Mesenchymal stem cell (in vitro differentiated cells and primary cell): ENCODE measurements around the gene CIAPIN1.

Experiments
- DNase-seq: peaks from one replicate; pipeline ENCODE4 v3.0.0-alpha.2; 2013
- H2AFZ ChIP-seq: one replicate; pipeline ENCODE4 v1.6.1; 2013; ENCODE audit warnings: low read depth, mild to moderate bottlenecking, control low read depth, inconsistent platforms, low read length, moderate library complexity
- H2AK5ac ChIP-seq: 2 replicates; pipeline ENCODE4 v1.6.1; 2013; ENCODE audit warnings: low read length, moderate library complexity, mild to moderate bottlenecking, inconsistent platforms; ENCODE audit not compliant: severe bottlenecking
- H2BK120ac ChIP-seq: one replicate; pipeline ENCODE4 v1.6.1; 2013; ENCODE audit warnings: low read depth, mild to moderate bottlenecking, inconsistent platforms, low read length, moderate library complexity
- H2BK12ac ChIP-seq, 2 experiments: one replicate each; pipeline ENCODE4 v1.6.1; 2013; ENCODE audit warnings: inconsistent platforms in 2 of 2, low read length in 2 of 2, mild to moderate bottlenecking in 2 of 2, moderate library complexity in 2 of 2, control low read depth in 1 of 2
- H2BK15ac ChIP-seq: one replicate; pipeline ENCODE4 v1.6.1; 2013; ENCODE audit warnings: mild to moderate bottlenecking, low read depth, inconsistent platforms; ENCODE audit not compliant: poor library complexity, severe bottlenecking
- H2BK5ac ChIP-seq: 2 replicates; pipeline ENCODE4 v1.6.1; 2013; ENCODE audit warnings: low read depth, mild to moderate bottlenecking, low read length, control low read depth, inconsistent platforms; ENCODE audit not compliant: poor library complexity, severe bottlenecking
- H3K14ac ChIP-seq, 2 experiments: one replicate each; pipeline ENCODE4 v1.6.1; 2013; ENCODE audit warnings: inconsistent platforms in 2 of 2, low read length in 2 of 2, control low read depth in 1 of 2, mild to moderate bottlenecking in 1 of 2, moderate library complexity in 1 of 2
- H3K18ac ChIP-seq, 2 experiments: one replicate each; pipeline ENCODE4 v1.6.1; 2013; ENCODE audit warnings: inconsistent platforms in 2 of 2, low read length in 2 of 2, control low read depth in 1 of 2, low read depth in 1 of 2, mild to moderate bottlenecking in 1 of 2
- H3K23ac ChIP-seq, 2 experiments: one replicate each; pipeline ENCODE4 v1.6.1; 2013; ENCODE audit warnings: inconsistent platforms in 2 of 2, low read length in 2 of 2, mild to moderate bottlenecking in 2 of 2, moderate library complexity in 2 of 2, control low read depth in 1 of 2
- H3K27ac ChIP-seq: 2 replicates; pipeline ENCODE4 v1.5.1; 2013; ENCODE audit warnings: mild to moderate bottlenecking, moderate library complexity, low read length, control low read depth, inconsistent platforms; ENCODE audit not compliant: poor library complexity, severe bottlenecking
- H3K27me3 ChIP-seq, 2 experiments: 2 replicates each; pipeline versions ENCODE4 v1.6.1 to v1.7.0; 2013; ENCODE audit warnings: low read length in 2 of 2, mild to moderate bottlenecking in 2 of 2, moderate library complexity in 2 of 2, control low read depth in 1 of 2, inconsistent platforms in 1 of 2; ENCODE audit not compliant: control insufficient read depth in 1 of 2, insufficient read depth in 1 of 2
- H3K36me3 ChIP-seq, 2 experiments: 2 replicates each; pipeline versions ENCODE4 v1.6.1 to v1.7.0; 2013; ENCODE audit warnings: low read length in 2 of 2, control low read depth in 1 of 2, inconsistent platforms in 1 of 2, low read depth in 1 of 2, mild to moderate bottlenecking in 1 of 2; ENCODE audit not compliant: insufficient read depth in 2 of 2, control insufficient read depth in 1 of 2
- H3K4ac ChIP-seq, 2 experiments: one replicate each; pipeline ENCODE4 v1.6.1; 2013; ENCODE audit warnings: inconsistent platforms in 2 of 2, low read length in 2 of 2, mild to moderate bottlenecking in 2 of 2, moderate library complexity in 2 of 2, control low read depth in 1 of 2, low read depth in 1 of 2
- H3K4me1 ChIP-seq: 2 replicates; pipeline ENCODE4 v1.6.1; 2013; ENCODE audit warnings: low read depth, low read length, control low read depth; ENCODE audit not compliant: control insufficient read depth, insufficient read depth
- H3K4me2 ChIP-seq: 2 replicates; pipeline ENCODE4 v1.6.1; 2013; ENCODE audit warnings: low read length, mild to moderate bottlenecking, inconsistent platforms; ENCODE audit not compliant: poor library complexity, severe bottlenecking
- H3K4me3 ChIP-seq, 2 experiments: 2 replicates each; pipeline versions ENCODE4 v1.5.1 to v1.7.0; 2013; ENCODE audit warnings: low read length in 2 of 2, mild to moderate bottlenecking in 2 of 2, control low read depth in 1 of 2, low read depth in 1 of 2; ENCODE audit not compliant: insufficient read depth in 1 of 2
- H3K79me1 ChIP-seq: replicated peaks from 2 replicates; pipeline ENCODE4 v1.6.1; 2013; ENCODE audit warnings: mild to moderate bottlenecking, control low read depth, low read length, inconsistent platforms; ENCODE audit not compliant: poor library complexity, severe bottlenecking
- H3K9ac ChIP-seq: 2 replicates; pipeline ENCODE4 v1.7.0; 2013; ENCODE audit warnings: mild to moderate bottlenecking, low read length, moderate library complexity
- H3K9me3 ChIP-seq: 2 replicates; pipeline ENCODE4 v1.7.0; 2013; ENCODE audit warnings: mild to moderate bottlenecking, low read length; ENCODE audit not compliant: control insufficient read depth
- H4K8ac ChIP-seq: one replicate; pipeline ENCODE4 v1.6.1; 2013; ENCODE audit warnings: inconsistent platforms, mild to moderate bottlenecking, low read length, moderate library complexity
- H4K91ac ChIP-seq: one replicate; pipeline ENCODE4 v1.6.1; 2013; ENCODE audit warnings: mild to moderate bottlenecking, low read length, inconsistent platforms
- WGBS: methylation state at CpG from one replicate; pipeline ENCODE4 v1.1.7; 2013; ENCODE audit warnings: mixed read lengths; 5-methylcytosine and 5-hydroxymethylcytosine counted together

The CIAPIN1 gene

DNA sequence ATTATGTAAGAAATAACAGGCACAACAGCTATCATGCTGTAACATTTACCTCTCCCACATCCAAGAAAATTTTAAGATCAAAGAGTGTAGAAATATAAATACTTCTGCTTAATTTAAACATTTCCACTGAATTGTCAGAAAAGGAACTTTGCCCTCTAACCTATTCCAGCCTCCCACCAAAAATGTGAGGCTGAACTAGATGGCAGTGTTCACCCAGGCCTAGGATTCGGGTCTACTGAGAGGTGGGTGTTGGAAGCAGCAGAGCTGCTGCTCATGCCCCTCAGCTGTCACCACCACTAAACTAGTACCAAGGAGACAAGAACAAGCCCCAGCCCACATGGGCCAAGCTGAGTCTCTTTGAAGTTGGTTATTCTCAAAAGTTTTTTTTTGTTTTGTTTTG is 11.3 kb downstream of the CIAPIN1 start:
- no peak overlapping the region for H3K27ac ChIP-seq
- H3K9ac ChIP-seq: no peak overlapping the region
- no peak overlapping the region for H4K91ac ChIP-seq
- H2BK15ac ChIP-seq: no peak overlapping the region
- no peak overlapping the region for H2BK120ac ChIP-seq
- H3K14ac ChIP-seq: no peak overlapping the region
- no peak overlapping the region for H4K8ac ChIP-seq
- no peak overlapping the region for H3K4ac ChIP-seq
- H2AFZ ChIP-seq: no peak overlapping the region
- H3K79me1 ChIP-seq: peaks cover 20% of the 10 kb centered on the region
- no peak overlapping the region for H3K4me2 ChIP-seq
- no peaks in the 10 kb centered on the region for H3K4me1 ChIP-seq
- no peak overlapping the region for H3K4me3 ChIP-seq
- H3K27me3 ChIP-seq: no peaks in the 10 kb centered on the region
- H3K18ac ChIP-seq: no peak overlapping the region
- no peak overlapping the region for H2BK5ac ChIP-seq
- H3K9me3 ChIP-seq: peaks cover 3% of the 10 kb centered on the region
- 100% methylated on average over 1 of the region's 1 CpG for WGBS
- DNase-seq: no peak
- peaks cover 52 to 85% of the 10 kb centered on the region in 2 experiments for H3K36me3 ChIP-seq
- H2BK12ac ChIP-seq: no peak overlapping the region
- no peak overlapping the region for H3K23ac ChIP-seq
- no peak overlapping the region for H2AK5ac ChIP-seq

DNA sequence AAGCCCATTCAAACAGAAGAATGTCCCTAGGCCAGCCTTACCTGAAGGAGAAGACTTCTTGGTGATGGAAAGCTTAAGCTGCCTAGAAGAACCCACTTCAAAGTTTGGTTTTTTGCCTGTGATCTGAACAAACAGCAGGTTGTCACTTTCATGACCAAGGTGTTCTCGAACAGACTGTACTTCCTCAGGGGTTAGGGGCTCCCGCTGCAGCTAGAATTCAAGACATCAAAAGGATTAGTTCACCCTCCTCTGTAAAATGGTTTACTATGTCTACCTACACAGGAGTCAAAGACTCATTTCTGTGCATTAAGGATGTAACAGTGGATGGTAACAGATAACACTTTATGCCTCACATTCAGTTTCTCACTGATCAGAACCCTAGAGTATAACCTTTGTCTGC is 13.2 kb downstream of the CIAPIN1 start:
- no peak overlapping the region for H4K8ac ChIP-seq
- no peaks in the 10 kb centered on the region for H3K4me1 ChIP-seq
- H3K79me1 ChIP-seq: peaks cover 15% of the 10 kb centered on the region
- no peak overlapping the region for H3K27ac ChIP-seq
- no peak overlapping the region for H3K9ac ChIP-seq
- WGBS: 100% methylated on average over 2 of the region's 2 CpGs
- H3K9me3 ChIP-seq: no peaks in the 10 kb centered on the region
- no peak overlapping the region for H2BK5ac ChIP-seq
- no peaks in the 10 kb centered on the region for H3K27me3 ChIP-seq
- no peak overlapping the region for H3K4me2 ChIP-seq
- no peak overlapping the region for H3K4ac ChIP-seq
- peaks cover 53 to 90% of the 10 kb centered on the region in 2 experiments for H3K36me3 ChIP-seq
- no peak overlapping the region for H3K23ac ChIP-seq
- DNase-seq: no peak
- no peak overlapping the region for H2BK12ac ChIP-seq
- no peak overlapping the region for H2AK5ac ChIP-seq
- no peak overlapping the region for H2BK15ac ChIP-seq
- H2AFZ ChIP-seq: no peak overlapping the region
- no peak overlapping the region for H3K4me3 ChIP-seq
- no peak overlapping the region for H3K14ac ChIP-seq
- H2BK120ac ChIP-seq: no peak overlapping the region
- H3K18ac ChIP-seq: no peak overlapping the region
- H4K91ac ChIP-seq: no peak overlapping the region

DNA sequence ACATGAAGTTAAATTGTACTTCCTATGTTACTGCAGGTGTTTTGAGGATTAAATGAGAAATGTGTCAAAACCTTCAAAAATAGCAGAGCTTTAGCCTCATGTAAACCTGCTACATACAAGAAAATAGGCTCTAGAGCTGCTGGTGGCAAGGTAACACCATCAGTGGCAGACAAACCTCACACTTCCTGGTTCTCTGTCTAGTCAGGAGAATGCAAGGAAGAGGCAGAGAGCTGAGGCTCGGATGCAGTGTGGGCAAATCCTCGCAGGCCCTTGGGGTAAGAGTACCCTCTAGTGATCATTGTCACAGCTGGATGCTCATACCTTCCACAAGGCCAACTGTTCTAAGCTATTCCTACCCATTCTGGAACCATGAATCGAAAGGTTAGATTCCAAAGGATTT is 14.2 kb downstream of the CIAPIN1 start:
- Histone ChIP-seq H3K79me1 (peaks cover 13% of the 10 kb centered on the region), H3K27me3 (no peaks in the 10 kb centered on the region), H3K4me1 (no peaks in the 10 kb centered on the region), H3K4me2 (no peak overlapping the region), H3K9me3 (no peaks in the 10 kb centered on the region), H4K8ac (no peak overlapping the region), H2AFZ (no peak overlapping the region), H3K36me3 (peaks cover 60 to 91% of the 10 kb centered on the region in 2 experiments), H4K91ac (no peak overlapping the region), H2BK12ac (no peak overlapping the region), H3K14ac (no peak overlapping the region), H3K27ac (no peak overlapping the region), H3K4ac (no peak overlapping the region), H3K4me3 (no peak overlapping the region), H2AK5ac (no peak overlapping the region), H2BK120ac (no peak overlapping the region), H2BK5ac (no peak overlapping the region), H3K23ac (peak overlapping the region in 1 of 2 experiments; percentile 42), H2BK15ac (no peak overlapping the region), H3K9ac (no peak overlapping the region), H3K18ac (no peak overlapping the region)
- DNase-seq: no peak
- 91% methylated on average over 3 of the region's 3 CpGs for WGBS

DNA sequence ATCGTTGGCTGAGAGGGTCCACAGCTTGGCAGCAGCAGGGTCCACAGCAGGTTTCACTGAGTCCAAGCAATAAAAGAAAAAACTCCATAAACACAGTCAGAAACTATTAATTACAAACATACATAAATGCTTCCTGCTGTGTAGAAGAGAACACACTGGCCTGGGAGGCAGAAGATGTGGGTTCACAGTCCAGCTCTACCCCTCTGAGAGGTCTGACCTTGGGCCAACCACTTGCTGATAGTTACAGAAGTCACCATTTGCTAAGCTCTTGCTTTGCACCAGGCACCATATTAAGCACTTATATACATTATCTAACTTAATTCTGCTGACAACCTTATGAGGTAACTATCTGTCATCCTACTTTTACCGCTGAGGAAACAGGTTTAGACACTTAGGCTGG is 14.7 kb downstream of the CIAPIN1 start:
- Histone ChIP-seq H3K9me3 (no peaks in the 10 kb centered on the region), H3K4me2 (no peak overlapping the region), H2BK5ac (no peak overlapping the region), H3K27me3 (no peaks in the 10 kb centered on the region), H2BK15ac (no peak overlapping the region), H3K4ac (no peak overlapping the region), H3K27ac (no peak overlapping the region), H3K14ac (no peak overlapping the region), H2BK120ac (no peak overlapping the region), H4K8ac (no peak overlapping the region), H2BK12ac (no peak overlapping the region), H4K91ac (no peak overlapping the region), H3K4me3 (no peak overlapping the region), H3K79me1 (peaks cover 13% of the 10 kb centered on the region), H3K23ac (no peak overlapping the region), H3K36me3 (peaks cover 61 to 92% of the 10 kb centered on the region in 2 experiments), H2AFZ (no peak overlapping the region), H3K9ac (no peak overlapping the region), H3K18ac (no peak overlapping the region), H3K4me1 (no peaks in the 10 kb centered on the region), H2AK5ac (no peak overlapping the region)
- 93% methylated on average over 2 of the region's 2 CpGs for WGBS
- no peak for DNase-seq
